ENCODE results near the gene SIK1. TPM values are rescaled to one million over a fixed set of nuclear protein-coding genes. Genes with fewer than 3 reads are reported as not detected.
"Not testable (repeated sequence)": the region's sequence is repeated elsewhere in the genome, so short reads cannot be mapped to it uniquely, and the experiment has no call there.

Gene SIK1
- polyA plus RNA-seq (2013, experiment 1 of 2; ENCODE audit: insufficient read length): 1.1 TPM
- 1.8 TPM for polyA plus RNA-seq (2013, experiment 2 of 2; ENCODE audit: insufficient read length)

- DNase-seq: not testable (repeated sequence)
These were observed at the start of gene SIK1 for GRCh38 chr21:43426404-43427241. Gene SIK1 (minus strand): TSS chr21:43427131. CDS start chr21:43426178, 953 bp downstream.

GRCh38 chr21:43471597-43472242, 44.8 kb upstream of the SIK1 start:
- DNase-seq: not testable (repeated sequence)

- DNase-seq: not testable (repeated sequence)
These were observed 43.0 kb upstream of the SIK1 start for GRCh38 chr21:43469719-43470458.

GRCh38 chr21:43467785-43468184, 40.9 kb upstream of the SIK1 start:
- DNase-seq: no peak

- not testable (repeated sequence) for DNase-seq
These were observed 38.2 kb upstream of the SIK1 start for GRCh38 chr21:43465159-43465558.

GRCh38 chr21:43463498-43464261, 36.7 kb upstream of the SIK1 start:
- not testable (repeated sequence) for DNase-seq

- DNase-seq: not testable (repeated sequence)
These were observed 36.0 kb upstream of the SIK1 start for GRCh38 chr21:43462932-43463331.

- not testable (repeated sequence) for DNase-seq
These were observed 33.5 kb upstream of the SIK1 start for GRCh38 chr21:43460475-43460874.

GRCh38 chr21:43458995-43459394, 32.1 kb upstream of the SIK1 start:
- DNase-seq: not testable (repeated sequence)

- not testable (repeated sequence) for DNase-seq
These were observed 29.8 kb upstream of the SIK1 start for GRCh38 chr21:43456616-43457314.

GRCh38 chr21:43455717-43456116, 28.8 kb upstream of the SIK1 start:
- not testable (repeated sequence) for DNase-seq

- DNase-seq: not testable (repeated sequence)
These were observed 27.2 kb upstream of the SIK1 start for GRCh38 chr21:43454176-43454575.

GRCh38 chr21:43451850-43452249, 24.9 kb upstream of the SIK1 start:
- DNase-seq: not testable (repeated sequence)

- DNase-seq: not testable (repeated sequence)
These were observed 23.4 kb upstream of the SIK1 start for GRCh38 chr21:43450287-43450686.

GRCh38 chr21:43447353-43447977, 20.5 kb upstream of the SIK1 start:
- DNase-seq: not testable (repeated sequence)

- not testable (repeated sequence) for DNase-seq
These were observed 19.5 kb upstream of the SIK1 start for GRCh38 chr21:43446277-43446932.

GRCh38 chr21:43444524-43444923, 17.6 kb upstream of the SIK1 start:
- not testable (repeated sequence) for DNase-seq

GRCh38 chr21:43442571-43442970, 15.6 kb upstream of the SIK1 start:
- DNase-seq: not testable (repeated sequence)

GRCh38 chr21:43440835-43441727, 14.2 kb upstream of the SIK1 start:
- not testable (repeated sequence) for DNase-seq
